IPS-20b (cell line): ENCODE results near the gene RPS6KA5.
"Not testable (repeated sequence)": the region's sequence is repeated elsewhere in the genome, so short reads cannot be mapped to it uniquely, and the experiment has no call there.

ENCODE experiments used
- H3K27ac ChIP-seq: one replicate; pipeline ENCODE4 v1.5.1; 2013; ENCODE audit warnings: low read length
- H3K27me3 ChIP-seq: 2 replicates; pipeline ENCODE4 v1.6.1; 2013; ENCODE audit warnings: mild to moderate bottlenecking, low read length, inconsistent platforms; ENCODE audit not compliant: insufficient read depth
- H3K36me3 ChIP-seq: 2 replicates; pipeline ENCODE4 v1.6.1; 2013; ENCODE audit warnings: low read depth, mild to moderate bottlenecking, inconsistent platforms, low read length, moderate library complexity; ENCODE audit not compliant: insufficient read depth
- H3K4me1 ChIP-seq: 2 replicates; pipeline ENCODE4 v1.6.1; 2013; ENCODE audit warnings: mild to moderate bottlenecking, control low read depth, inconsistent platforms, low read length, moderate library complexity; ENCODE audit not compliant: insufficient read depth
- H3K4me3 ChIP-seq: 2 replicates; pipeline ENCODE4 v1.5.1; 2013; ENCODE audit warnings: mild to moderate bottlenecking, low read length, inconsistent platforms
- H3K9ac ChIP-seq: 2 replicates; pipeline ENCODE4 v1.6.1; 2013; ENCODE audit warnings: low read depth, mild to moderate bottlenecking, inconsistent platforms, low read length, moderate library complexity
- H3K9me3 ChIP-seq: 2 replicates; pipeline ENCODE4 v1.6.1; 2013; ENCODE audit warnings: mild to moderate bottlenecking, low read depth, low read length, inconsistent platforms; ENCODE audit not compliant: insufficient read depth

RPS6KA5 gene

GRCh38 chr14:90836692-90837063, 223.8 kb downstream of the RPS6KA5 start:
- Histone ChIP-seq H3K27ac (no peak overlapping the region), H3K9me3 (no peaks in the 10 kb centered on the region), H3K4me1 (no peaks in the 10 kb centered on the region), H3K27me3 (no peaks in the 10 kb centered on the region), H3K9ac (no peak overlapping the region), H3K4me3 (no peak overlapping the region), H3K36me3 (no peaks in the 10 kb centered on the region)

GRCh38 chr14:90831821-90832220, 228.6 kb downstream of the RPS6KA5 start:
- H3K36me3 ChIP-seq: no peaks in the 10 kb centered on the region
- peaks cover 38% of the 10 kb centered on the region for H3K27me3 ChIP-seq
- no peak overlapping the region for H3K9ac ChIP-seq
- H3K27ac ChIP-seq: no peak overlapping the region
- H3K4me3 ChIP-seq: no peak overlapping the region
- H3K9me3 ChIP-seq: no peaks in the 10 kb centered on the region
- H3K4me1 ChIP-seq: peaks cover 5% of the 10 kb centered on the region; the same call in 1 of the 2 replicates

GRCh38 chr14:90830931-90831701, 229.3 kb downstream of the RPS6KA5 start:
- Histone ChIP-seq H3K9me3 (no peaks in the 10 kb centered on the region), H3K36me3 (no peaks in the 10 kb centered on the region), H3K4me1 (peaks cover 5% of the 10 kb centered on the region; the same call in 1 of the 2 replicates), H3K27me3 (peaks cover 45% of the 10 kb centered on the region), H3K4me3 (no peak overlapping the region), H3K9ac (no peak overlapping the region), H3K27ac (no peak overlapping the region)

DNA sequence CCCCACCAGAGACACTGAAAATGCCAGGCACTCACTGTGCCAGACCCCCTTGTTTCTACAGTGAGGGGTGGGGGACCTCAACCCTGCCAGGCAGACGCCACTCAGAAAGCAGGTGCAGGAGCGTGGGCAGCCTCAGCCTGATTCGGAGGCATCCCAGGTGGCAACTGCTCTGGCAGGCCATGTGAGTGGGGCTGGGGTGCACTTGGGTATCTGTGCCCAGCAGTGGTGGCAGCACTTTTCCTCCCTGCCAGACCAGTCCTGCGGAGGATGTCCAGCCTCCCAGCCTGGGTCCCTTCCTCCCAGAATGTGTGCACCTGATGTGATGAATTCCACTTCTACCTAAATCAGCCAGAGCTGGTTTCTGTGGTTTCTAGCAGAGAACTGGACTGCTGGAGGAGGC, 230.8 kb downstream of the RPS6KA5 start:
- Histone ChIP-seq H3K4me3 (no peak overlapping the region), H3K4me1 (peaks cover 5% of the 10 kb centered on the region; the same call in 1 of the 2 replicates), H3K27me3 (peaks cover 47% of the 10 kb centered on the region), H3K36me3 (no peaks in the 10 kb centered on the region), H3K27ac (no peak overlapping the region), H3K9ac (no peak overlapping the region), H3K9me3 (no peaks in the 10 kb centered on the region)

- Histone ChIP-seq H3K36me3 (no peaks in the 10 kb centered on the region), H3K27ac (no peak overlapping the region), H3K4me3 (peak overlapping the region; percentile 19; the same call in 1 of the 2 replicates), H3K27me3 (peaks cover 47% of the 10 kb centered on the region), H3K9ac (peak overlapping the region; percentile 70; the same call in 1 of the 2 replicates), H3K9me3 (peaks cover 4% of the 10 kb centered on the region; the same call in 1 of the 2 replicates), H3K4me1 (peaks cover 5% of the 10 kb centered on the region; the same call in 1 of the 2 replicates)
These were observed 231.6 kb downstream of the RPS6KA5 start for GRCh38 chr14:90828642-90829487.

- no peak overlapping the region for H3K27ac ChIP-seq
- peak overlapping the region; percentile 70; the same call in 1 of the 2 replicates for H3K9ac ChIP-seq
- peak overlapping the region; percentile 55 for H3K4me3 ChIP-seq
- H3K27me3 ChIP-seq: peaks cover 47% of the 10 kb centered on the region
- H3K36me3 ChIP-seq: no peaks in the 10 kb centered on the region
- H3K4me1 ChIP-seq: peaks cover 5% of the 10 kb centered on the region; the same call in 1 of the 2 replicates
- peaks cover 4% of the 10 kb centered on the region; the same call in 1 of the 2 replicates for H3K9me3 ChIP-seq
These were observed 232.4 kb downstream of the RPS6KA5 start for GRCh38 chr14:90827919-90828610.

DNA sequence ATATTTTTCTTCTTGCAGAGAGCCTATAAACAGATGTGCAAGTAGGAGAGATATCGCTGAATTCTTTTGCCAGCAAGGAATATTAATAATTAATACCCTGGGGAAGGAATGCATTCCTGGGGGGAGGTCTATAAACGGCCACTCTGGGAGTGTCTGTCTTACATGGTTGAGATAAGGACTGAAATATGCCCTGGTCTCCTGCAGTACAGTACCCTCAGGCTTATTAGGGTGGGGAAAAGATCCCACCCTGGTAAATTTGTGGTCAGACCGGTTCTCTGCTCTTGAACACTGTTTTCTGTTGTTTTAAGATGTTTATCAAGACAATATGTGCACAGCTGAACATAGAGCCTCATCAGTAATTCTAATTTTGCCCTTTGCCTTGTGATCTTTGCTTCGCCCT, 236.9 kb downstream of the RPS6KA5 start:
- not testable (repeated sequence) for H3K36me3 ChIP-seq, H3K27ac ChIP-seq, H3K4me1 ChIP-seq, H3K9ac ChIP-seq, H3K4me3 ChIP-seq
- peaks cover 11% of the 10 kb centered on the region; the same call in 1 of the 2 replicates for H3K9me3 ChIP-seq
- H3K27me3 ChIP-seq: peaks cover 29% of the 10 kb centered on the region

- Histone ChIP-seq H3K4me1 (peaks cover 3% of the 10 kb centered on the region; the same call in 1 of the 2 replicates), H3K27ac (no peak overlapping the region)
These were observed 239.5 kb downstream of the RPS6KA5 start for GRCh38 chr14:90820958-90821357.

GRCh38 chr14:90819734-90820393, 240.6 kb downstream of the RPS6KA5 start:
- no peak overlapping the region for H3K9ac ChIP-seq
- peaks cover 7% of the 10 kb centered on the region; the same call in 1 of the 2 replicates for H3K4me1 ChIP-seq
- H3K27me3 ChIP-seq: peaks cover 28% of the 10 kb centered on the region
- no peak overlapping the region for H3K27ac ChIP-seq
- peaks cover 11% of the 10 kb centered on the region; the same call in 1 of the 2 replicates for H3K9me3 ChIP-seq
- no peaks in the 10 kb centered on the region for H3K36me3 ChIP-seq
- no peak overlapping the region for H3K4me3 ChIP-seq

More at GRCh38 chr14:90820958-90821357, 239.5 kb downstream of the RPS6KA5 start:
- H3K9ac ChIP-seq: no peak overlapping the region
- H3K27me3 ChIP-seq: peaks cover 19% of the 10 kb centered on the region
- H3K36me3 ChIP-seq: no peaks in the 10 kb centered on the region
- peaks cover 11% of the 10 kb centered on the region; the same call in 1 of the 2 replicates for H3K9me3 ChIP-seq
- H3K4me3 ChIP-seq: no peak overlapping the region

DNA sequence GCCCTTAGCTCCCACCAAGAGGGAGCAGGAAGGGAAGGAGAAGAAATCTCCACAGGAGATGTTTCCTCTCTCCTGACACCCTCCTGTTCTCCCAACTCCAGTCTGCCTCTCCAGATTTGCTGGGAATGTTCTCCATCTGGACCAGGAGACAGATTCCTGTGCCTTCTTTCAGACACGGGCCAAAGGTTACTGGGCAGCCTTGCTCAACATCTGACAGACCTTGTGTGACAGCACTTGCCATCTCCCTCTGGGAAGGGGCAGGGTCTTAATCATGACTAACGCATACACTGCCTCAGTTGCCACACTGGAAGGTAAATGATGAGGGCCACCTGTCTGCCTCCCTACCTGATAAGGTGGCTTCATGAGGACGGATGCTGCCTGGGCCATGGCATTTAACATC, 241.7 kb downstream of the RPS6KA5 start:
- H3K27me3 ChIP-seq: peaks cover 32% of the 10 kb centered on the region
- peaks cover 7% of the 10 kb centered on the region; the same call in 1 of the 2 replicates for H3K9me3 ChIP-seq

More for the DNA sequence above, 241.7 kb downstream of the RPS6KA5 start:
- no peak overlapping the region for H3K27ac ChIP-seq
- H3K36me3 ChIP-seq: no peaks in the 10 kb centered on the region
- no peak overlapping the region for H3K4me3 ChIP-seq
- peaks cover 7% of the 10 kb centered on the region; the same call in 1 of the 2 replicates for H3K4me1 ChIP-seq
- H3K9ac ChIP-seq: no peak overlapping the region
